Calu3 (cell line): ENCODE results near the gene NEDD4L. TPM values are rescaled to one million over a fixed set of nuclear protein-coding genes. Genes with fewer than 3 reads are reported as not detected.

ENCODE experiments used
- BruUV-seq: library from RNA; stranded (reverse); fragments of 400-500 nt; replicated peaks from 2 replicates; lab custom pipeline; 2021; lab: Mats Ljungman, UMichigan
- CTCF ChIA-PET: fragments of 300-600 bp; sonication (Branson Sonifier 250); formaldehyde crosslinking; loops from one replicate; lab custom pipeline; 2022; ENCODE audit warnings: antibody characterized with exemption; lab: Charles Lee
- DNase-seq: peaks from one replicate; pipeline ENCODE4 v3.0.0; 2022
- H3K27ac Mint-ChIP-seq: one replicate; pipeline ENCODE4 v1.8.0; 2022; ENCODE audit warnings: mixed read lengths; ENCODE audit not compliant: unreplicated experiment
- H3K27me3 Mint-ChIP-seq: one replicate; pipeline ENCODE4 v1.8.0; 2022; ENCODE audit warnings: mixed read lengths; ENCODE audit not compliant: unreplicated experiment
- H3K36me3 Mint-ChIP-seq: one replicate; pipeline ENCODE4 v1.8.0; 2022; ENCODE audit warnings: mild to moderate bottlenecking, moderate library complexity, mixed read lengths; ENCODE audit not compliant: insufficient read depth, unreplicated experiment
- H3K4me1 Mint-ChIP-seq: one replicate; pipeline ENCODE4 v1.8.0; 2022; ENCODE audit warnings: mild to moderate bottlenecking, low read depth, mixed read lengths; ENCODE audit not compliant: unreplicated experiment
- H3K4me3 Mint-ChIP-seq: one replicate; pipeline ENCODE4 v1.8.0; 2022; ENCODE audit warnings: mild to moderate bottlenecking, low read depth, moderate library complexity, mixed read lengths; ENCODE audit not compliant: unreplicated experiment
- H3K9me3 Mint-ChIP-seq: one replicate; pipeline ENCODE4 v1.8.0; 2022; ENCODE audit warnings: low read depth, mixed read lengths; ENCODE audit not compliant: unreplicated experiment
- intact Hi-C: fragments of 100-400 bp; cut with micrococcal nuclease; formaldehyde crosslinking; loops from one replicate; pipeline ENCODE4 v1.10.0; 2022; ENCODE audit not compliant: unreplicated experiment
- total RNA-seq: library from RNA; stranded (reverse); gene quantifications from 2 replicates; pipeline ENCODE4 v1.2.3, GENCODE V29; 2022
- TF ChIP-seq, protein P1 (sequence below): fragments of 200-600 bp; IDR thresholded peaks from one replicate; pipeline ENCODE4 v1.8.0; 2022; ENCODE audit warnings: antibody characterized with exemption; ENCODE audit not compliant: unreplicated experiment

The NEDD4L gene
- total RNA-seq, 1 experiment from 2014 or later, result 213 TPM

DNA sequence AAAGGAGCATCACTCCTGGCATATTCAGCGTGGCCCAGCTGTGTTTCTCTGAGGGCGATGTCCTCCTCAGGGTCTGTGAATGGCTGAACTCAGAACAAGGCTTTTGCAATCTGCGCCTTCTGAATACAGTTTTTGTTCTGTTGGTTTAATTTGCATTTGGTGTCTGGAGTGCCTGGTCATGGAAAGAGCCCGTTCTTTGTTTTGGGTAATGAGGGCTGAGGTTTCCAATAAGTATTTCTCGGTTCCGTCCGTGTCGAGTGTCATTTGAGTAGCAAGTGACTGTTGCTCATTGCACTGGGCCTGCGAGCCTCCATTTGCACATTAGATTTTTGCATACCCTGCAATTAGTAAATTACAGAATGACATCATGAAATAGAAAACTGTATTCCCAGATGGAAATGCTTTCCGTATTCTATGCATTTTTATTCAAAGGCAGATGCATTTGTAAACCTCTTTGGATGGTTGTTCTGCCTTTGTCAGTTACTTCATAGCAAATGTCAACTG is 57.3 kb downstream of the NEDD4L start:
- no peak overlapping the region for H3K27ac Mint-ChIP-seq
- CTCF ChIA-PET, result interaction anchor here (0.6 kb wide), 1 partner anchor 56 kb away, joined by 3 read pairs; no protein-coding TSS in a partner anchor
- no TSS peak for BruUV-seq
- no peak overlapping the region for H3K4me3 Mint-ChIP-seq
- peaks cover 62% of the 10 kb centered on the region for H3K4me1 Mint-ChIP-seq
- H3K36me3 Mint-ChIP-seq, result peaks cover 5% of the 10 kb centered on the region
- no peaks in the 10 kb centered on the region for H3K27me3 Mint-ChIP-seq
- TF ChIP-seq, protein P1, sequence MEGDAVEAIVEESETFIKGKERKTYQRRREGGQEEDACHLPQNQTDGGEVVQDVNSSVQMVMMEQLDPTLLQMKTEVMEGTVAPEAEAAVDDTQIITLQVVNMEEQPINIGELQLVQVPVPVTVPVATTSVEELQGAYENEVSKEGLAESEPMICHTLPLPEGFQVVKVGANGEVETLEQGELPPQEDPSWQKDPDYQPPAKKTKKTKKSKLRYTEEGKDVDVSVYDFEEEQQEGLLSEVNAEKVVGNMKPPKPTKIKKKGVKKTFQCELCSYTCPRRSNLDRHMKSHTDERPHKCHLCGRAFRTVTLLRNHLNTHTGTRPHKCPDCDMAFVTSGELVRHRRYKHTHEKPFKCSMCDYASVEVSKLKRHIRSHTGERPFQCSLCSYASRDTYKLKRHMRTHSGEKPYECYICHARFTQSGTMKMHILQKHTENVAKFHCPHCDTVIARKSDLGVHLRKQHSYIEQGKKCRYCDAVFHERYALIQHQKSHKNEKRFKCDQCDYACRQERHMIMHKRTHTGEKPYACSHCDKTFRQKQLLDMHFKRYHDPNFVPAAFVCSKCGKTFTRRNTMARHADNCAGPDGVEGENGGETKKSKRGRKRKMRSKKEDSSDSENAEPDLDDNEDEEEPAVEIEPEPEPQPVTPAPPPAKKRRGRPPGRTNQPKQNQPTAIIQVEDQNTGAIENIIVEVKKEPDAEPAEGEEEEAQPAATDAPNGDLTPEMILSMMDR, result no peak
- intact Hi-C loops, result no loop called here
- no peaks in the 10 kb centered on the region for H3K9me3 Mint-ChIP-seq
- DNase-seq, result no peak

DNA sequence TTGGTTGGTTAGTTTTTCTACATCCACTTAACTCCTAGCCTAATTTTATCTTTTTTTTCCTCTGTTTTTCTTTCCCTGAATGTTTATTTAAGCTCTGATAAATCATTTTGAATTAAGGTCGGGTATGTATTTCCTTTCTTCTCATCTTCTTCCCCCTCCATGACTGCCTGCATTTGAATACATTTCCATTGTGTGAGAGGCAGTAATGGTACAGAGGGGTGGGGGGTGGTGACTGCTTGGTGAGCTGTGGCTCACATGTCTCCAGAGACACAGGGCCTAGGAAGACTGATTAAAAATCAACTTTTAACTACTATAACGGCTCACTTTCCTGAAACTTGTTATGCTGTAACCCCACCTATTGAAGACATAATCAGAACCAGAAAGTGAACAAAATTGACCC is 58.0 kb downstream of the NEDD4L start:
- Mint-ChIP-seq H3K4me3 (no peak overlapping the region), H3K9me3 (no peaks in the 10 kb centered on the region), H3K27ac (no peak overlapping the region), H3K27me3 (no peaks in the 10 kb centered on the region), H3K4me1 (peaks cover 59% of the 10 kb centered on the region), H3K36me3 (peaks cover 5% of the 10 kb centered on the region)
- BruUV-seq, result no TSS peak
- CTCF ChIA-PET, result no interaction called here
- TF ChIP-seq, protein P1, result no peak
- intact Hi-C loops, result no loop called here
- DNase-seq, result no peak

DNA sequence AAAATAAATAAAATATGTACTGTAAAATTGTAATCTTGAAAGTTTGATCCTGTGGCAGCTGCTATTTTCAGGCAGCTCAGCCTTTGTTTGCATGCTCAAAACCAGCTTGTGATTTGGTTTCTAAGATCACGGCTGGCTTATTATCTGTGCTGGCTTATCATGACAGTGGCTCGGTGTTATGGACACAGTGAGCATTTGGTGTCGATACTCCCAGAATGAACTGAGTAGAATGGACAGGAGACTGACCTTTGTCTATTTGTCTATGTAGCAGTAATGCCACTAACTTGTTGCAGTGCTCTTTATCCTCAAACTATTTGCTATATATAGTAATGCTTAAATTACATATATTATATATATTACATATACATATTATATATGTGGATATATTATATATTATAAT is 58.8 kb downstream of the NEDD4L start:
- TF ChIP-seq, protein P1, result no peak
- Mint-ChIP-seq H3K27ac (no peak overlapping the region), H3K36me3 (no peaks in the 10 kb centered on the region), H3K4me3 (no peak overlapping the region), H3K4me1 (peaks cover 50% of the 10 kb centered on the region), H3K9me3 (no peaks in the 10 kb centered on the region), H3K27me3 (no peaks in the 10 kb centered on the region)
- DNase-seq, result no peak
- BruUV-seq, result no TSS peak
- intact Hi-C loops, result no loop called here
- CTCF ChIA-PET, result interaction anchor here (0.6 kb wide), 1 partner anchor 25 kb away, joined by 5 read pairs; no protein-coding TSS in a partner anchor

DNA sequence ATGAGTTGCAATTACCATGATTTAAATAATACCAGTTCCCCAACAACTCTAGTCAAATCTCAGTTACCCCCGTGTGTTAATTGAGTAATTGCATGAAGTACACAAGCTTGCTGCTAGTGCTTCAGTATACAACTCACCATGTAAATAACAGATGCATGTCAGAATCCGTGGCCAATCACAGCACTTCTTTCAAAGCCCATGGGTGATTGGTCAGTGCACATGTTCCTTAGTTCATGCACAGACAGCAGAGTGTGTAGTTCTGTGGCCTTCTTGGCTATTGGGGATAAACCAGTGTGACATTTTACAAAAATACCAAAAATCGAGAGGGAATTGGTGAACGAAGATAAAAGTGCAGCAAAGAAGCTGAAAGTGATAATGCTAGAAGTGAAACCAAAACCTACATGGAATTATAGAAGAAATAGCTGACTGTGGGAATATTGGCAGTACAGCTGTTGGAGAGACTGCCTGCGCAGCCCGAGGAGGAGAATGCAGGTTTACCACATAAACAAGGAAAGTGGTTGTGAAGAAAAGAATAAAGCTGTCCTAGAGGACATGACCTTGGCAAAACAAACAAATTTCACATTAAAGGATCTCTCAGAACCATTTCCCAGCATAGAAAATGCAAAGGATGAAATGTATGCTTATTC is 59.4 kb downstream of the NEDD4L start:
- TF ChIP-seq, protein P1, result no peak
- H3K4me3 Mint-ChIP-seq, result no peak overlapping the region
- BruUV-seq, result no TSS peak
- DNase-seq, result no peak
- peaks cover 46% of the 10 kb centered on the region for H3K4me1 Mint-ChIP-seq
- no peaks in the 10 kb centered on the region for H3K9me3 Mint-ChIP-seq
- no peak overlapping the region for H3K27ac Mint-ChIP-seq
- H3K36me3 Mint-ChIP-seq, result no peaks in the 10 kb centered on the region
- intact Hi-C loops, result no loop called here
- CTCF ChIA-PET, result interaction anchor here (0.6 kb wide), 1 partner anchor 143 kb away, joined by 3 read pairs; no protein-coding TSS in a partner anchor
- no peaks in the 10 kb centered on the region for H3K27me3 Mint-ChIP-seq
